ENCODE results near the gene KLF1.
A peak's percentile ranks its signal among the peaks of the same experiment; 100 is the strongest.
"Not testable (repeated sequence)": the region's sequence is repeated elsewhere in the genome, so short reads cannot be mapped to it uniquely, and the experiment has no call there.

KLF1 gene

GRCh38 chr19:12859546-12859945, 27.5 kb downstream of the KLF1 start:
- no peak for TF ChIP-seq CTCF (IDR thresholded peaks at IDR 0.05; ENCODE audit: control insufficient read depth, insufficient read depth, low read depth, low read length, missing control alignments)
- no peak for DNase-seq (ENCODE audit: low read depth)
- H3K4me3 ChIP-seq (ENCODE audit: control insufficient read depth, low read depth, low read length) = no peak overlapping the region

GRCh38 chr19:12858041-12858928, 28.7 kb downstream of the KLF1 start:
- TF ChIP-seq CTCF (IDR thresholded peaks at IDR 0.05; ENCODE audit: control insufficient read depth, insufficient read depth, low read depth, low read length, missing control alignments) = no peak
- DNase-seq (ENCODE audit: low read depth) = no peak
- H3K4me3 ChIP-seq (ENCODE audit: control insufficient read depth, low read depth, low read length) = no peak overlapping the region

GRCh38 chr19:12856653-12857052, 30.3 kb downstream of the KLF1 start:
- DNase-seq (ENCODE audit: low read depth) = no peak
- TF ChIP-seq CTCF (IDR thresholded peaks at IDR 0.05; ENCODE audit: control insufficient read depth, insufficient read depth, low read depth, low read length, missing control alignments) = no peak
- H3K4me3 ChIP-seq (ENCODE audit: control insufficient read depth, low read depth, low read length) = no peak overlapping the region

GRCh38 chr19:12847159-12848139, 39.6 kb downstream of the KLF1 start:
- DNase-seq (ENCODE audit: low read depth) = peak; percentile 17
- TF ChIP-seq CTCF (IDR thresholded peaks at IDR 0.05; ENCODE audit: control insufficient read depth, insufficient read depth, low read depth, low read length, missing control alignments) = peak; percentile 78

GRCh38 chr19:12846613-12847012, 40.4 kb downstream of the KLF1 start:
- not testable (repeated sequence) for DNase-seq (ENCODE audit: low read depth); H3K4me3 ChIP-seq (ENCODE audit: control insufficient read depth, low read depth, low read length)

More at GRCh38 chr19:12847159-12848139, 39.6 kb downstream of the KLF1 start:
- H3K4me3 ChIP-seq (ENCODE audit: control insufficient read depth, low read depth, low read length) = peak overlapping the region; percentile 20

- no peak for DNase-seq (ENCODE audit: low read depth)
- TF ChIP-seq CTCF (IDR thresholded peaks at IDR 0.05; ENCODE audit: control insufficient read depth, insufficient read depth, low read depth, low read length, missing control alignments) = no peak
- no peak overlapping the region for H3K4me3 ChIP-seq (ENCODE audit: control insufficient read depth, low read depth, low read length)
Measured at GRCh38 chr19:12843999-12844732, 42.8 kb downstream of the KLF1 start.

Data from AG09309 (cell line).